ENCODE results near the gene SLC29A3. TPM values are rescaled to one million over a fixed set of nuclear protein-coding genes. Genes with fewer than 3 reads are reported as not detected.

Gene SLC29A3
- total and polyA plus RNA-seq, 10 of the 15 experiments (the other 5 are each of a cell fraction or from before 2014, with no cell fraction given), result 1.5 to 4.0 (median 2.7) TPM

DNA sequence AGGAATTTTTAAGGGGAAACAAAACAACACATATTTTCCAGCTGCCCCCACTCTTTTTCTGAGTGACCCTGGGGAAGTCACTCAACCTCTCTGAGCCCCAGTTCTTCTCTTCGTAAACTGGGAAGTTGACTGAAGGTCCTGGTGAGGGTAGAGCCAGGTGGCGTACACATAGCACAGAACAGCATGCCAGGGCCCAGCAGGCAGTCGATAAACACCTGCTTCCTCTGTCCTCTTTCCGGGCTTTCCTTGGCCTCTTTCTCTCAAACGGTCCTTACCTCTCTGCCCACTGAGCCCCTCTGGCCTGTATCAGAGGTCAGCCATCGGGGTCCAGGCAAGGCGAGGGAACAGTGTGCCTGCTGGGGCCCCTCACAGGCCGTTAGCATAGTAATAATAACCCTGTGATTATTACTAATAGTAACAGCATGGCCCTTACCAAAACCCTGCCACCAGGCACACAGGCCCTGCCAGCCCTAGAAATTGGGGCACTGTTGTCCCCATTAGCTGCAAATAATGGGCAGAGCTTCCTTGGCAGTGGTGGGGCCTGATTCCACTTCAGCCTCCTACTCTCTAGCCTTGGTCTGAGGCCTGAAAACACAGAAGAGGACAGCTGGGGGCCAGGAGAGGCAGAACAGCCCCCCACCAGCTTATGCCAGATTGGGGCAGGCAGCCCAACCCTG, 37.3 kb upstream of the SLC29A3 start:
- no peaks in the 10 kb centered on the region for H3K4me1 ChIP-seq (ENCODE audit: control insufficient read depth, insufficient read depth, low read length)
- in situ Hi-C loops (cut with MboI) (no loop called here), intact Hi-C loops (cut with micrococcal nuclease; ENCODE audit: unreplicated experiment) (no loop called here)
- WGBS (ENCODE audit: insufficient coverage, insufficient replicate concordance, low lambda C conversion rate, missing lambda C conversion rate), result 41% methylated on average over 8 of the region's 8 CpGs
- H3K9me3 ChIP-seq (replicated peaks; ENCODE audit: control insufficient read depth, insufficient read depth, low read length), result no peaks in the 10 kb centered on the region; the same call in 2 of the 3 replicates
- ATAC-seq (no peak), FAIRE-seq (no peak), DNase-seq (ENCODE audit: low read depth, low spot score) (no peak)
- ChIA-PET CTCF (no interaction called here), RAD21 (ENCODE audit: unreplicated experiment) (no interaction called here), SMC1A (ENCODE audit: uncharacterized antibody, unreplicated experiment) (no interaction called here), POLR2A (interaction anchor here (0.7 kb wide), 1 partner anchor 240 kb away, joined by 3 read pairs; no protein-coding TSS in a partner anchor)
- no peaks in the 10 kb centered on the region for H4K20me1 ChIP-seq (ENCODE audit: control insufficient read depth, insufficient read depth)
- H3K9ac ChIP-seq (ENCODE audit: control insufficient read depth, insufficient read depth, low read length), result no peak overlapping the region
- H3K36me3 ChIP-seq (ENCODE audit: control insufficient read depth in 2 of 2, insufficient read depth in 2 of 2, low read length in 1 of 2), result no peaks in the 10 kb centered on the region
- BruUV-seq (replicated peaks), result no TSS peak
- H3K27ac ChIP-seq (ENCODE audit: control insufficient read depth, insufficient read depth), result no peak overlapping the region
- peaks cover 0 to 2% of the 10 kb centered on the region in 2 experiments; a peak in 1 of 4 replicates for H3K27me3 ChIP-seq (replicated peaks in 1 of 2; ENCODE audit: control insufficient read depth in 2 of 2, insufficient read depth in 2 of 2, low read length in 1 of 2)
- no peak overlapping the region for H3K4me3 ChIP-seq
- H3K79me2 ChIP-seq (ENCODE audit: control insufficient read depth, insufficient read depth, low read length), result no peaks in the 10 kb centered on the region
- H2AFZ ChIP-seq (ENCODE audit: control insufficient read depth, low read depth, low read length), result no peak overlapping the region
- H3K4me2 ChIP-seq (ENCODE audit: control insufficient read depth, insufficient read depth), result no peak overlapping the region
- TF ChIP-seq, protein P1, sequence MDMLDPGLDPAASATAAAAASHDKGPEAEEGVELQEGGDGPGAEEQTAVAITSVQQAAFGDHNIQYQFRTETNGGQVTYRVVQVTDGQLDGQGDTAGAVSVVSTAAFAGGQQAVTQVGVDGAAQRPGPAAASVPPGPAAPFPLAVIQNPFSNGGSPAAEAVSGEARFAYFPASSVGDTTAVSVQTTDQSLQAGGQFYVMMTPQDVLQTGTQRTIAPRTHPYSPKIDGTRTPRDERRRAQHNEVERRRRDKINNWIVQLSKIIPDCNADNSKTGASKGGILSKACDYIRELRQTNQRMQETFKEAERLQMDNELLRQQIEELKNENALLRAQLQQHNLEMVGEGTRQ (IDR thresholded peaks at IDR 0.05; ENCODE audit: borderline replicate concordance, low read depth, low read length), result no peak
- TF ChIP-seq, protein P2, sequence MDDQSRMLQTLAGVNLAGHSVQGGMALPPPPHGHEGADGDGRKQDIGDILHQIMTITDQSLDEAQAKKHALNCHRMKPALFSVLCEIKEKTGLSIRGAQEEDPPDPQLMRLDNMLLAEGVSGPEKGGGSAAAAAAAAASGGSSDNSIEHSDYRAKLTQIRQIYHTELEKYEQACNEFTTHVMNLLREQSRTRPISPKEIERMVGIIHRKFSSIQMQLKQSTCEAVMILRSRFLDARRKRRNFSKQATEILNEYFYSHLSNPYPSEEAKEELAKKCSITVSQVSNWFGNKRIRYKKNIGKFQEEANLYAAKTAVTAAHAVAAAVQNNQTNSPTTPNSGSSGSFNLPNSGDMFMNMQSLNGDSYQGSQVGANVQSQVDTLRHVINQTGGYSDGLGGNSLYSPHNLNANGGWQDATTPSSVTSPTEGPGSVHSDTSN (IDR thresholded peaks at IDR 0.05; ENCODE audit: insufficient replicate concordance, low read depth, low read length), result no peak
- TF ChIP-seq, protein P3, sequence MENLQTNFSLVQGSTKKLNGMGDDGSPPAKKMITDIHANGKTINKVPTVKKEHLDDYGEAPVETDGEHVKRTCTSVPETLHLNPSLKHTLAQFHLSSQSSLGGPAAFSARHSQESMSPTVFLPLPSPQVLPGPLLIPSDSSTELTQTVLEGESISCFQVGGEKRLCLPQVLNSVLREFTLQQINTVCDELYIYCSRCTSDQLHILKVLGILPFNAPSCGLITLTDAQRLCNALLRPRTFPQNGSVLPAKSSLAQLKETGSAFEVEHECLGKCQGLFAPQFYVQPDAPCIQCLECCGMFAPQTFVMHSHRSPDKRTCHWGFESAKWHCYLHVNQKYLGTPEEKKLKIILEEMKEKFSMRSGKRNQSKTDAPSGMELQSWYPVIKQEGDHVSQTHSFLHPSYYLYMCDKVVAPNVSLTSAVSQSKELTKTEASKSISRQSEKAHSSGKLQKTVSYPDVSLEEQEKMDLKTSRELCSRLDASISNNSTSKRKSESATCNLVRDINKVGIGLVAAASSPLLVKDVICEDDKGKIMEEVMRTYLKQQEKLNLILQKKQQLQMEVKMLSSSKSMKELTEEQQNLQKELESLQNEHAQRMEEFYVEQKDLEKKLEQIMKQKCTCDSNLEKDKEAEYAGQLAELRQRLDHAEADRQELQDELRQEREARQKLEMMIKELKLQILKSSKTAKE (IDR thresholded peaks at IDR 0.05; ENCODE audit: low read depth, poor library complexity, severe bottlenecking), result no peak
- TF ChIP-seq, protein P4, sequence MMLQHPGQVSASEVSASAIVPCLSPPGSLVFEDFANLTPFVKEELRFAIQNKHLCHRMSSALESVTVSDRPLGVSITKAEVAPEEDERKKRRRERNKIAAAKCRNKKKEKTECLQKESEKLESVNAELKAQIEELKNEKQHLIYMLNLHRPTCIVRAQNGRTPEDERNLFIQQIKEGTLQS (IDR thresholded peaks at IDR 0.05; ENCODE audit: borderline replicate concordance, extremely low read depth, low read depth, low read length), result no peak
- TF ChIP-seq SMAD1 (IDR thresholded peaks at IDR 0.05; ENCODE audit: low read depth, partially characterized antibody) (no peak), FOS (IDR thresholded peaks at IDR 0.05; ENCODE audit: borderline replicate concordance, extremely low read depth, insufficient read length) (no peak), RBBP5 (conservative IDR thresholded peaks at IDR 0.05) (no peak), MYC (IDR thresholded peaks at IDR 0.05; ENCODE audit: insufficient read depth, insufficient read length, insufficient replicate concordance, low read length, severe bottlenecking) (no peak), BMI1 (IDR thresholded peaks at IDR 0.05; ENCODE audit: borderline replicate concordance) (no peak), GABPA (IDR thresholded peaks at IDR 0.05; ENCODE audit: low read depth) (no peak), CBX3 (IDR thresholded peaks at IDR 0.05; ENCODE audit: borderline replicate concordance, low read depth) (no peak), JUNB (IDR thresholded peaks at IDR 0.05) (no peak), KDM1A (IDR thresholded peaks at IDR 0.05; ENCODE audit: borderline replicate concordance) (no peak)
- TF ChIP-seq, protein P5, sequence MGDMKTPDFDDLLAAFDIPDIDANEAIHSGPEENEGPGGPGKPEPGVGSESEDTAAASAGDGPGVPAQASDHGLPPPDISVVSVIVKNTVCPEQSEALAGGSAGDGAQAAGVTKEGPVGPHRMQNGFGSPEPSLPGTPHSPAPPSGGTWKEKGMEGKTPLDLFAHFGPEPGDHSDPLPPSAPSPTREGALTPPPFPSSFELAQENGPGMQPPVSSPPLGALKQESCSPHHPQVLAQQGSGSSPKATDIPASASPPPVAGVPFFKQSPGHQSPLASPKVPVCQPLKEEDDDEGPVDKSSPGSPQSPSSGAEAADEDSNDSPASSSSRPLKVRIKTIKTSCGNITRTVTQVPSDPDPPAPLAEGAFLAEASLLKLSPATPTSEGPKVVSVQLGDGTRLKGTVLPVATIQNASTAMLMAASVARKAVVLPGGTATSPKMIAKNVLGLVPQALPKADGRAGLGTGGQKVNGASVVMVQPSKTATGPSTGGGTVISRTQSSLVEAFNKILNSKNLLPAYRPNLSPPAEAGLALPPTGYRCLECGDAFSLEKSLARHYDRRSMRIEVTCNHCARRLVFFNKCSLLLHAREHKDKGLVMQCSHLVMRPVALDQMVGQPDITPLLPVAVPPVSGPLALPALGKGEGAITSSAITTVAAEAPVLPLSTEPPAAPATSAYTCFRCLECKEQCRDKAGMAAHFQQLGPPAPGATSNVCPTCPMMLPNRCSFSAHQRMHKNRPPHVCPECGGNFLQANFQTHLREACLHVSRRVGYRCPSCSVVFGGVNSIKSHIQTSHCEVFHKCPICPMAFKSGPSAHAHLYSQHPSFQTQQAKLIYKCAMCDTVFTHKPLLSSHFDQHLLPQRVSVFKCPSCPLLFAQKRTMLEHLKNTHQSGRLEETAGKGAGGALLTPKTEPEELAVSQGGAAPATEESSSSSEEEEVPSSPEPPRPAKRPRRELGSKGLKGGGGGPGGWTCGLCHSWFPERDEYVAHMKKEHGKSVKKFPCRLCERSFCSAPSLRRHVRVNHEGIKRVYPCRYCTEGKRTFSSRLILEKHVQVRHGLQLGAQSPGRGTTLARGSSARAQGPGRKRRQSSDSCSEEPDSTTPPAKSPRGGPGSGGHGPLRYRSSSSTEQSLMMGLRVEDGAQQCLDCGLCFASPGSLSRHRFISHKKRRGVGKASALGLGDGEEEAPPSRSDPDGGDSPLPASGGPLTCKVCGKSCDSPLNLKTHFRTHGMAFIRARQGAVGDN (IDR thresholded peaks at IDR 0.05), result no peak

Data from GM12878 (cell line).